ENCODE data around the gene ITIH3.

ITIH3 gene

GRCh38 chr3:52829482-52829881, 34.9 kb downstream of the ITIH3 start:
- no peak for DNase-seq (ENCODE audit: low spot score)

GRCh38 chr3:52829906-52830463, 35.4 kb downstream of the ITIH3 start:
- DNase-seq (ENCODE audit: low spot score), result no peak

DNA sequence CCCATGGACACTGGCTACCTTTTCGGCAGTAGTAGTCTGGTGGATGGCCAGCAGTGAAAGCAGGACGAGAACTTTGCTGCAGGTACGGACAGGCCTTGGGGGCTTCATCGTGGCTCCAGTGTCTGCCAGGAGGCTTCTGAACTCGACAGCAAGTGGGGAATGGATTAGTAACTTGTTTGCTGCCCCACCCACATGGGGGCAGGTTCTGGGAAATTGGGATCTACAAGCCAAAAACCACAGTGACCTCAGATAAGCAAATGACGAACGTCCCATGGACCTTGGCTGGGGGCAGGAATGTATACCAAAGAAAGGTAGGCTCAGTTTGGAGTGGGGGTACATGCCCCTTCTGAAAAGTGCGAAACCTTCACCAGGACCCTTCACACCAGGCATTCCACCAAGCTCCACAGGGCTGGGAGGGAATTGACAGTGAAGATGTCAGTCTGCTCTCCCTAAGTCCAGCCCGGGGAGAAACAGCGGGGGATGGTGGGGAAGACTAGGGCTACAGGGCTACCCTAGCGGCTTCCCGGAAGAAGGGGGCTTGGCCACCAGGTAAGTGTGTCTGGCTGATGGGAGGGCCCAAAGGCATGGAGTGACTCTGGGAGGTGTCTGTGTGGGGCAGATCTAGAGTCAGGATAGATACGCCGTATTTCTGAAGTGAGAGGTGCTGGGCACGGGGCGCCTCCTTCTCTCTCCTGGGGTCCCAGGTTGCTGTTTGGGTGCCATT, 36.1 kb downstream of the ITIH3 start, which contains the start of gene ITIH4:
ITIH4 (minus strand) TSS at position 138 of the 724 bp plus-strand sequence; CDS start at position 108, 30 bp downstream.
- no peak for DNase-seq (ENCODE audit: low spot score)

DNA sequence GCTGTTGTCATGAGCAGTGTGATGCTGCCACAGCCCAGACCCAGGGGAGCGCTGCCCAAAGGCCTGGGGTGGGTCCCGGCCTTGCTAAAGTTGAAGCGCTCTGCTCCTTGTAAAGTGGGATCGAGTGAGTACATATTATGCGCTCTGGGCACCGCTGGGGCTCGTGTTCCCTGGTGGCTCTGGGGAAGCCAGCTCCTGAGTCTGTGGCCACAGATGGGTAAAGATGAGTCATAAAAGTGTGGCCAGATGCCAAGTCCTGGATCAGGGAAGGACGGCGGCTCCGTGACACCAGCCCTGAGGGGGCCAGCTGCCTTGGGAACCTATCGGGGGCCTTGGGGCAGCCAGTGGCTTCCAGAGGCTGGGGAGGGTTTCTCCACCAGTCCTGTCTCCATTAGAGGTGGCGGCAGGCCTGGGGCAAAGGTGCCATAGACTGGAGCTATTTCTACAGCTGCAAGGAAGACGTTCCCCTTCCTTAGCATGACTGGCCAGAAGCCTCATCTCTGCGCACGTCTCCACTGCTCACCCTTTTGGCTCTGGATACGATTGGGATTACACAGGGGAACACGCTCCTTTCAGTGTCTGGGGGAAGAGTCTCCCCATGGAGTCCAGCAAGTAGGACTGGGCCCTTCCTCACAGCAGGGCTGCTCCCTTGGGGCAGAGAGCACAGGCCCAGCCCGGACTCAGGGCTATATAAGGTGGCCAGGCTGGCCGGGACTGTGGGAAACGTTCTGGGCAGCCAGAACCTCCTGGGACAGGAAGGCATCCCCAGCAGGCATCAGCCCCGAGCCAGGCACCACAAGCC, 37.1 kb downstream of the ITIH3 start:
- no peak for DNase-seq (ENCODE audit: low spot score)

DNA sequence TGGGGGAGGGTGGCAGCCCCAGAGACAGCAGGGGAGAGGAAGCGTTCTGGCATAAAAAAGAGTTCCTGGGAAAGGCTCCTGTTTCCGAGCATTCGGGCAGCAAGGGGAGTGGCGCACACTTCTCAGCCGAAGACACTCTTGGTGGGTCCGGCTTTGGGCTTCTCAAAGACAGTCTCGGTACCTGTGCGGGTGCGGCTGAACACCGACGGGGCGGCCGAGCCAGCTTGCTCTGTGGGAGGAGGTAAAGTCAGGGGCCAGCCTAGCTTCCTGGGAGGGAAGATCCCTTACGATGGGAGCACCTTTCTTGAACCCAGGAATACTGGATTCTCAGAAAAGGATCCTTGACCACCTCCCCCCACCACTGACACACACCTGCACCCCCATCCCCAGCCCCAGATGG, 38.6 kb downstream of the ITIH3 start:
- no peak for DNase-seq (ENCODE audit: low spot score)

DNA sequence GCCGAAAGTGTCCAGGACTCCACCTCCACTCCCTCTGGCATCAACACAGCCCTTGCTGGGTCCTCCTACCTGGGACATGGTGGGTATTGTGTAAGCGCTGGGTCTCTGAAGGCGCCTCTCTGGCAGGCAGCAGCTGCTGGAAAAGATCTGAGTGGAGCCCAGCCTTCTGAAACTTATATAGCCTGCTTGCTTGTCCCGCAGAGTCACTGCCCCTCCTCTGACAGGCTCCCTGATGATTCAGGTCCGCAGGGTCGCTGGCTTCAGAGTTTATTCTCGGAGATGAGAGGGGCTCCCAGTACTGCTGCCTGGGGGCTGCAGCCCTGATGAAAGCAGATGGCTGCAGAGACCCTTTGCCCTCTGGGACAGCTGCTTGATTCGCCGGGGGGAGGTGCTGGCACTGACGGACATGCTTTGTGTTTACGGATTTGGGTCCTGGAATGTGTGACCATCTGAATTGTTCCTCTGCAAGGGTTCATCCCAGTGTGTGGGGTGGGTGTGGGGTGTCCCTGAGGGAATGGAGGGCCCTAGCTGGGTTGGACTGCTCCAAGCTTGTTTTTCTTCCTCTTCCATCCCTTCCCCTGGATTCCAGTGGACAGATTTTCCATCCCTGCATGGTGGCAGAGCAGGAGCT, 40.4 kb downstream of the ITIH3 start, which contains the start of gene MUSTN1:
MUSTN1 (minus strand) TSS at position 149 of the 631 bp plus-strand sequence; CDS start at position 78, 71 bp downstream.
- no peak for DNase-seq (ENCODE audit: low spot score)

- no peak for DNase-seq (ENCODE audit: low spot score)
Observed at GRCh38 chr3:52835766-52836470, 41.3 kb downstream of the ITIH3 start.

GRCh38 chr3:52836471-52836845, 41.9 kb downstream of the ITIH3 start:
- DNase-seq (ENCODE audit: low spot score), result no peak

- DNase-seq (ENCODE audit: low spot score), result no peak
Observed at GRCh38 chr3:52836986-52837385, 42.4 kb downstream of the ITIH3 start.

DNA sequence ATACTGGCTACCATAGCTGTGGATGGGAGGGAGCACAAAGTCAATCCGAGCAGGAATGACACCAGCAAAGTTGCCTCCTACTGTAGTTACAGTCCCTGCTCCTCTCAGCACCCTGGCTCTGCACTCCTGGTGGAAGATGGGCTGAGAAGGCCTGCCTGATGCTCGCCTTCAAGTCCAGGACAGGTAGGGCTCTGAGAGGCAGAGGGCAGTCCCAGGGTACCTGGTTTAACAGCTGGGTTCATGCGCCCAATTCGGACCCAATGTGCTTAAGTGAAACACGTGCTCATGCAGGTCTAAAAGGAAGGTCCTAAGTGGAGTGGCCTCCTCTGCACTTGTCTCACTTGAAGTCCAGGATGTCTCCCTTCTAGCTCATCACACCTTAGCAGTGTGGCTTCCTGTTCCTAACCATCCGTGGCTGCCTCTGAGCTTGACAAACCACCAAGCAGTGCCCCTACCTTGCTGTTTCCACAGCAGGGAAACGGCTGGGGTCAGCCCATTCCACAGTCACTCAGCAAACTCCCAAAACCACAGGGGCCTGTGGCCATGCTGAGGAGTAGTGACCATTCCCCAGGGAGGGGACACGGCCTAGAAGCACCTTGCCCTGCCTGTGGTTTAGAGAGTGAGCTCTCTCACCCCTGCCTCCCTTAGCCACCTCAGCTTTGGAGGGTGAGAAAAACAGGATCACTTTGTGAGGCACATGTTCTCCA, 44.1 kb downstream of the ITIH3 start:
- DNase-seq (ENCODE audit: low spot score), result no peak

DNA sequence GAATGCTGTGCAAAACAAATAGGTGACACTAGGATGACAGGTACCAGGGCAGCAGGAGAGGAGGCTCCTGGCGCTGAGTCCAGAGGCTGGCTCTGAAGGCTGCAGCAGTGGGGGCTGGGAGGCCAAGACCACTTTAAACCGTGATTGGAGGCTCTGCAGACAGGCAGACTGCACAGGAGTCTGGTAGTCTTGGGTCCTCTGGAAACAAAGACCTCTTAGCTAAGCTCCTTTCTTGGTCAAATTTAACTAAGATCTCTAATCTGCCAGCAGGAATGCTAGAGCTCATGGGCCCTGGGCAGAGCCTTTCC, 44.6 kb downstream of the ITIH3 start:
- no peak for DNase-seq (ENCODE audit: low spot score)

GRCh38 chr3:52839892-52840545, 45.4 kb downstream of the ITIH3 start:
- DNase-seq (ENCODE audit: low spot score), result no peak

DNA sequence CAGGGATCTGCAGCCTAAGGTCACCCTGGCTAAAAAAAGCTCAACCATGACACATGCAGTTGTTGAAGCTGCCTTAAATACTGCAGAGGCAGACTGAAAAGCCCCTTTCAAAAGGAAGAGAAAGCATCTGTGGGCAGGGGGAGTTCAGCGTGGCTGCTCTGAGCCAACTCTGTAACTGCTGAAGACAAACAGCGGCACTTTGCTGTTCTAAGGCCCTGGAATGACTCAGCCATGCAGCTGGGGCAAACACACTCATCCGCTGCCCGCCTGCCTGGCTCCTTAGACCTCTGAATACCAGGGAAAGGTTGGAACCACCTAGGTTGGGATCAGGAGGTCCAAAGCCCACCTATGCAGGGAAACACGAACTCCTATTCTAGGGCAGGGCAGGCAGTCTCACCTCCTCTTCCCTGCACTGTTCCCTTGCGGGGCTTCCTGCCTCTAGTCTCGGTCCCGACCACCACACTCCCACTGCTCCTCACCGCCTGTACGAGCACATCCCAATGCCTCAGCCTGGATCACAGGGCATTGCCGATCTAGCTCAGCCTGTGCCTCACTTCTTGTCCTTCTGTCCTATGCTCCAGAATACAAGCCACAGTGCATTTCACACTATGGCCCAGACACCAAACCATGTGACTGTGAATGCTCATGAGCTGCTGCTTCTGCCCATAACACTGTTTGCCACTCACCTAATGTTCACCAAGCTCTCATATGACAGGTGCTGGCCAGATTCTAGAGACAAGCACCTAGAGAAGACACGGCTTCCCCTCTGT, 46.8 kb downstream of the ITIH3 start:
- DNase-seq (ENCODE audit: low spot score), result no peak

DNA sequence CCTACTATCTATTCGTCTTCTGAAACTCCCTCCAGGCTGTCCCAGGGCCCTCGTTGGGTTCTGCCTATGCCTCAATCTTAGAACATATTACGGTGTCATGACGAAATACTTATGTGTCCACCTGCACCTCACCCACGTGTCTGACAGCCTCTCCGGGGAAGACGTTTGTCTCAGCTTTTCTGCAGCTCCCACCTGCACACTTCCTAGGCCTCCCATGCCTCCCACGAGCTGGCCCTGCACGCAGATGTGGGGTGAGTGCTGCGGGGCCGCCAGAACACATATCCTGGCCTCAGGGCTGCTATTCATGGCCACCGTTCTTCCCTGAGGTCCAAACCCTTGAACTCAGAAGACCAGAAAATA, 47.4 kb downstream of the ITIH3 start:
- DNase-seq (ENCODE audit: low spot score), result no peak

DNA sequence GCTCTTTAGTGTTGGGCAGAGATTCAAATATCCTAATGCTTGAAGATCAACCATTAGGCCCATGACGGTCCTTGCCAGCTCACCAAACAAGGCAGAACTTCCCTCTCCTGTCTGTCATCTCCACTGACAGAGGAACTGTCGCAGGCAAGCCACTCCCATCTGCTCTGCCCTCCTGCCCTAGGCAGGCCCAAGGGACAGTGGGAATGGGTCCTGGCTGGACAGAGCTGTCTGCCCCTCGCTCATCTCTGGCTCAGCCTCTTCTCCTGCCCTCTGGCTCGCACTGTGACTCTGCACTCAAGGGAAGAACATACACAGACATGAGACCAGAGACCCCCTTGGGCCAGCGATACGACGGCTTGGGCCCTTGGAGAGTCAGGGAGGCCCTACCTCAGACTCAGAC, 47.8 kb downstream of the ITIH3 start:
- DNase-seq (ENCODE audit: low spot score), result no peak

DNA sequence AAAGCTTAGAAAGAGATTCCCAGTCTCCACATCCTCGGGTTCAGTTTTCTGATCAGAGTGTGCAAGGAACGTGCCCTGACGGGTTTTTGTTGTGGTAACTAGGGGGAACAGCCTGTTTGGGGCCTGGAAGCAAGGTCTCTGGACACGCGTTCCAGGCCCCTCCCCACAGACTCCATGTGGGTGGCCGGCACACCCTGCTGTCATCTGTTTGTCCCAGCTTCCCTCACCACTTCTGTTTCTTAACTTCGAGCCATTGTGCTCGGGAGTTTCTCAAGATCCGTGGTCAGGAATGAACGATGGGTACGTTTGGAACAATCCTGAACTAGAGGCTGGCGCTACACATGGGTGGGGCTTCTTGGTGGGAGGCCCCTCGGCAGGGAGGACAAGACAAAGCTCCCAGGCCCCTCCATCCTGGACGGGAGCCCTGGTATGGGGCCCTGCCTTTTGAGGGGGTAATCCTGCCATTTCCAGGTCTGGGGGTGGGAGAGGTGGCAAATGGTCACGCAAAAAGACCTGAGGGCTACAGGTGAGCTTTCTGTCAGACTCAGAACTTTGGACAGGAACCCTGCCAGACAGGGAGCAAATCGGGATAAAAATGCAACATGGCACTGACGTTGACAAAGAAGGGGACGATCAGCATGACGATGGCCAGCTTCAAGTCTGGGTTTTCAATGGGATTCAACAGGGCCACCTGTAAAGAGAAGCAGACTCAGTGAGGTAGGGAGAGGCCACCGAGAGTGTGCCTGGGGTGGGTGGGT, 48.7 kb downstream of the ITIH3 start:
- no peak for DNase-seq (ENCODE audit: low spot score)

DNA sequence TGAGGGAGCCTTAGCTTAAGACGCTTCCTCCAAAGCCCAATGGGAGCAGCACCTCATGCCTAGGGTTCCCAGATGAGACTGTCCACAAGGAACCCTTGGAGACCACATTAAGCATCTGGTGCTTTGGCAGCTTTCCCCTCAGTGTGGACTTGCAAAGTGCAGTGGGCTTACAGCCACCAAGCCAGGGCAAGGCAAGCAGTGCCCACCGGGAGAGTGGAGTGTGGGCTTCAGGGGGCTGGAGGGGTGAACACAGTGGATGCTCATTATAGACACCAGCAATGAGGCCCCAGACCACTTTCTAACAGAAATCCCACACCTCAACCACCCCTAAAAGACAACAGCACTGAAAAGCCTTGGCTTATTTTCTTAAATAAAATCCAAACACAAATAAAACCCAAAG, 49.3 kb downstream of the ITIH3 start:
- no peak for DNase-seq (ENCODE audit: low spot score)

GRCh38 chr3:52844290-52844975, 49.8 kb downstream of the ITIH3 start:
- DNase-seq (ENCODE audit: low spot score), result no peak

DNA sequence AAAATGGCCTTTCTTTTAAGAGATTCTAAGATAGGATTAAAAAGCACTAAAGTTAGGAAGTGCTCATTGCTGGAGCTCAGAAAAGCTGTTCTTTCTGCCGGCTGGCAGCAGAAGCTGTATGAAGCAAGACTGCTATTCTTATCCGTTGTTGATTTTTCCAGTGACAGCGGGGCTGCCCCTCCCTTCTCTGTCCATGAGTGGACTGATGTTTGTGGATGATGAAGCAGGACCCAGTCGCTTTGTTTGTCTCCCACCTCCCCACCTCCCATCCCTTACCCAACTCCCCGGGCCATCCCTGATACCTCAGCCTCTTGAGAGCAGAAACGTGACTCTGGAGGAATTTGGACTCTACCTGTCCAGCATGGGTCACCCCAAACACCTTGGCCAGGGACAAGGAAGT, 50.6 kb downstream of the ITIH3 start:
- no peak for DNase-seq (ENCODE audit: low spot score)
